ENCODE results near the gene ST6GALNAC2. TPM values are rescaled to one million over a fixed set of nuclear protein-coding genes. Genes with fewer than 3 reads are reported as not detected.
"Not testable (repeated sequence)": the region's sequence is repeated elsewhere in the genome, so short reads cannot be mapped to it uniquely, and the experiment has no call there.

The ST6GALNAC2 gene
- polyA plus RNA-seq, 1 donor = 3.9 TPM

- not testable (repeated sequence) for H3K9me3 ChIP-seq (ENCODE audit: control insufficient read depth, low read depth, low read length); H3K4me3 ChIP-seq (ENCODE audit: low read length); H3K27me3 ChIP-seq (ENCODE audit: control insufficient read depth, insufficient read depth, low read length); DNase-seq; H3K27ac ChIP-seq (ENCODE audit: low read length)
- H3K36me3 ChIP-seq (ENCODE audit: control insufficient read depth, insufficient read depth, low read length) = peaks cover 43% of the 10 kb centered on the region
- 100% methylated on average over 1 of the region's 2 CpGs for WGBS (ENCODE audit: insufficient coverage, low lambda C conversion rate)
- H3K4me1 ChIP-seq (ENCODE audit: control insufficient read depth, insufficient read depth, low read length) = peaks cover 27% of the 10 kb centered on the region
Observed at GRCh38 chr17:76563359-76563758, 22.3 kb downstream of the ST6GALNAC2 start.

DNA sequence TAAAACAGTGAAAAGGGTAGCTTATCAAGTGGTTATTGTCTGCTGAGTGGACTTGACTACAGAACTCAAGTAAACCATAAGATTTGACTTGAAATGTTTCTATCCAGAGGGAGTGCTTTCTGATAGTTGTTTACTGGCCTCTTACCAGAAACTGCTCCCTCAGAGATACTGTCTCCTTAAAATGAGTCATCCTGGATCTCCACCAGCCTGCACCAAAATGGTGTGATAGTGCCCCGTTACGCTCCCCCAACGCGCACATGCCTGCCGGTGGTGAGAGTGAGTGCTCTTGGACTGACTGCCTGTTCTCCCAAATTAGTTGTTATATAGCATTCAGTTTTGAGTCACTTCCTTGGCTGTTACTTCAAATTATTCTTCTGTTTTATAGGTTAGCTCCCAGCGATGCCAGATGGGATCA is 22.9 kb downstream of the ST6GALNAC2 start:
- H3K36me3 ChIP-seq (ENCODE audit: control insufficient read depth, insufficient read depth, low read length) = peaks cover 43% of the 10 kb centered on the region
- no peaks in the 10 kb centered on the region for H3K9me3 ChIP-seq (ENCODE audit: control insufficient read depth, low read depth, low read length)
- no peak overlapping the region for H3K27ac ChIP-seq (ENCODE audit: low read length)
- H3K27me3 ChIP-seq (ENCODE audit: control insufficient read depth, insufficient read depth, low read length) = no peaks in the 10 kb centered on the region
- no peak for DNase-seq
- no peak overlapping the region for H3K4me3 ChIP-seq (ENCODE audit: low read length)
- no CpG with 5 or more reads among the region's 6 CpGs for WGBS (ENCODE audit: insufficient coverage, low lambda C conversion rate)
- peaks cover 21% of the 10 kb centered on the region for H3K4me1 ChIP-seq (ENCODE audit: control insufficient read depth, insufficient read depth, low read length)

DNA sequence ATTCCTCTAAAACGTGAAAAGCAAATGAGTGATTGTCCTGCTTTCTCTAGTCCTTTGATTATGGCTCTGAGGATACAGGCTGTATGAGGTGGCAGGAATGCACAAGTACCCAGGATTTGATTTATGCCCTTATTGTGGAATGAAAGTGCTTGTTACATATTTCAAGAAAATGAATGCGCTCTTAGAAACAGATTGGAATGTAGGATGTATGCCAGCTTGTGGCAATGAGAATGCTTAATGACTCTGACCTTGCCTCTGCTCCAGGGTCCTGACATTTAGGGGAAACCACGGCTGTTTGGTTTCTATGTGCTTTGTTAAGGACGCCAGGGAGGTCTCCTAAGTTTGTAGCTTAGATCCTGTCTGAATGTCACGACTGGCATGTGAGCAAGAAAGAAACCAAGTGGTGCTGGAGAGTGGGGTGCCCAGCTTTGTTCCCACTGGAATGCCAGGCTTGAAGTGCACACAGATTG is 23.8 kb downstream of the ST6GALNAC2 start:
- 70% methylated on average over 2 of the region's 5 CpGs for WGBS (ENCODE audit: insufficient coverage, low lambda C conversion rate)
- no peak for DNase-seq
- Histone ChIP-seq H3K9me3 (ENCODE audit: control insufficient read depth, low read depth, low read length) (no peaks in the 10 kb centered on the region), H3K36me3 (ENCODE audit: control insufficient read depth, insufficient read depth, low read length) (peaks cover 41% of the 10 kb centered on the region), H3K4me3 (ENCODE audit: low read length) (no peak overlapping the region), H3K4me1 (ENCODE audit: control insufficient read depth, insufficient read depth, low read length) (peaks cover 14% of the 10 kb centered on the region), H3K27me3 (ENCODE audit: control insufficient read depth, insufficient read depth, low read length) (no peaks in the 10 kb centered on the region), H3K27ac (ENCODE audit: low read length) (no peak overlapping the region)

DNA sequence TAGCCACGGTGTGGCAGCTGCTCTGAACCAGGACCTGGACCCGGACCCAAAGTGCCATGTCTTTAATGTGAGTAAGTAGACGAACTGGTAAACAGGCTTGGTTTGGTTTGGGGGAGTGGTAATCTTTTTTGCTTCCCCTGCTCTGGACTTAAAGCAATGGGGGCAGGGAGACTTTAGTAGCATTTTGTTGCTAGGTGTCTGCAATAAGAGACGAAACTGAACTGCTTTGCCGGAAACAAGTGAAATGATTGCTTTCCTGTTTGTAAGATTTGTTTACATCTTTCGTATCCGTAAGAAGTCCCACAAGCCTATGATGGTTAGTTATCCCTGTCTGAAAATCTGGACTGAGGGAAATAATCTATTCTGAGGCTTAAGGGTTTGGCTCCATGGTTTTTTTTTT is 24.3 kb downstream of the ST6GALNAC2 start:
- Histone ChIP-seq H3K27me3 (ENCODE audit: control insufficient read depth, insufficient read depth, low read length) (no peaks in the 10 kb centered on the region), H3K9me3 (ENCODE audit: control insufficient read depth, low read depth, low read length) (no peaks in the 10 kb centered on the region), H3K4me1 (ENCODE audit: control insufficient read depth, insufficient read depth, low read length) (peaks cover 14% of the 10 kb centered on the region), H3K4me3 (ENCODE audit: low read length) (no peak overlapping the region), H3K27ac (ENCODE audit: low read length) (no peak overlapping the region), H3K36me3 (ENCODE audit: control insufficient read depth, insufficient read depth, low read length) (peaks cover 38% of the 10 kb centered on the region)
- WGBS (ENCODE audit: insufficient coverage, low lambda C conversion rate) = 59% methylated on average over 3 of the region's 7 CpGs
- no peak for DNase-seq

- Histone ChIP-seq H3K27ac (ENCODE audit: low read length) (no peak overlapping the region), H3K4me3 (ENCODE audit: low read length) (no peak overlapping the region), H3K36me3 (ENCODE audit: control insufficient read depth, insufficient read depth, low read length) (peaks cover 34% of the 10 kb centered on the region), H3K4me1 (ENCODE audit: control insufficient read depth, insufficient read depth, low read length) (peaks cover 14% of the 10 kb centered on the region), H3K27me3 (ENCODE audit: control insufficient read depth, insufficient read depth, low read length) (no peaks in the 10 kb centered on the region), H3K9me3 (ENCODE audit: control insufficient read depth, low read depth, low read length) (no peaks in the 10 kb centered on the region)
- WGBS (ENCODE audit: insufficient coverage, low lambda C conversion rate) = no CpG with 5 or more reads among the region's 6 CpGs
- no peak for DNase-seq
Observed at GRCh38 chr17:76560877-76561221, 24.8 kb downstream of the ST6GALNAC2 start.

DNA sequence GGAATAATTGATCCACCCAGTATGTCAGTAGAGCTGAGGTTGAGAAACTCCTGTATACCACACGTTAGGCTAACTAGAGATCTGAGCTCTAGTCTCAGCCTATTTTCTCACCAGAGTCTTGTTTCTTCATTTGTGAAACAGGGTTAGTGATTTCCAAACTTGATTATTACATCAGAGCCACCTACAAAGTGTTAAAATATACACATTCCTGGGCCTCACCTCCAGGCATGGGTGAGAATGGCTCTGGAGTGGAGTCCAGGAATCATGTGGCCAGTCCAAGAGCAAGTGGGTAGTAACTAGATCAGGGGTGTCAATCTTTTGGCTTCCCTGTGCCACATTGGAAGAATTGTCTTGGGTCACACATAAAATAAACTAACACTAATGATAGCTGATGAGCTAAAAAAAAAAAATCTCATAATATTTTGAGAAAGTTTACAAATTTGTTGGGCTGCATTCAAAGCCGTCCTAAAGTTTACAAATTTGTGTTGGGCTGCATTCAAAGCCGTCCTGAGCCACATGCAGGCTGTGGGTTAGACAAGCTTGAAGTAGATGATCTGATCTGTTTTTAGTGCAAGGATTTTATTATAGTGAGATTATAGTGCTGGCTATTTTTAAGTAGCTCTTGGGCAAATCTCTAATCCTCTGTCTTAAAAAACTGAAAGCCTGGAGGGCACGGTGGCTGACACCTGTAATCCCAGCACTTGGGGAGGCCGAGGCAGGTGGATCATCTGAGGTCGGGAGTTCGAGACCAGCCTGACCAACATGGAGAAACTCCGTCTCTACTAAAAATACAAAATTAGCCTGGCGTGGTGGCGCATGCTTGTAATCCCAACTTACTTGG is 25.4 kb downstream of the ST6GALNAC2 start:
- Histone ChIP-seq H3K36me3 (ENCODE audit: control insufficient read depth, insufficient read depth, low read length) (peaks cover 28% of the 10 kb centered on the region), H3K27me3 (ENCODE audit: control insufficient read depth, insufficient read depth, low read length) (no peaks in the 10 kb centered on the region), H3K9me3 (ENCODE audit: control insufficient read depth, low read depth, low read length) (no peaks in the 10 kb centered on the region), H3K27ac (ENCODE audit: low read length) (no peak overlapping the region), H3K4me1 (ENCODE audit: control insufficient read depth, insufficient read depth, low read length) (peaks cover 14% of the 10 kb centered on the region), H3K4me3 (ENCODE audit: low read length) (no peak overlapping the region)
- DNase-seq = no peak
- whole genome bisulfite sequencing (ENCODE audit: insufficient coverage, low lambda C conversion rate) = no CpG with 5 or more reads among the region's 10 CpGs

- H3K9me3 ChIP-seq (ENCODE audit: control insufficient read depth, low read depth, low read length); H3K27ac ChIP-seq (ENCODE audit: low read length); DNase-seq; H3K4me3 ChIP-seq (ENCODE audit: low read length); H3K27me3 ChIP-seq (ENCODE audit: control insufficient read depth, insufficient read depth, low read length): not testable (repeated sequence)
- peaks cover 23% of the 10 kb centered on the region for H3K36me3 ChIP-seq (ENCODE audit: control insufficient read depth, insufficient read depth, low read length)
- H3K4me1 ChIP-seq (ENCODE audit: control insufficient read depth, insufficient read depth, low read length) = peaks cover 14% of the 10 kb centered on the region
- WGBS (ENCODE audit: insufficient coverage, low lambda C conversion rate) = no CpG with 5 or more reads among the region's 7 CpGs
Observed at GRCh38 chr17:76559460-76559859, 26.2 kb downstream of the ST6GALNAC2 start.

- WGBS (ENCODE audit: insufficient coverage, low lambda C conversion rate) = no CpG with 5 or more reads among the region's 14 CpGs
- Histone ChIP-seq H3K4me3 (ENCODE audit: low read length) (peak overlapping the region; percentile 70), H3K27me3 (ENCODE audit: control insufficient read depth, insufficient read depth, low read length) (no peaks in the 10 kb centered on the region), H3K36me3 (ENCODE audit: control insufficient read depth, insufficient read depth, low read length) (peaks cover 23% of the 10 kb centered on the region), H3K4me1 (ENCODE audit: control insufficient read depth, insufficient read depth, low read length) (peaks cover 14% of the 10 kb centered on the region), H3K27ac (ENCODE audit: low read length) (peak overlapping the region; percentile 30), H3K9me3 (ENCODE audit: control insufficient read depth, low read depth, low read length) (no peaks in the 10 kb centered on the region)
- DNase-seq = peak in 1 of 2 donors; percentile 46
Observed at GRCh38 chr17:76558198-76559095, 27.2 kb downstream of the ST6GALNAC2 start.

GRCh38 chr17:76557368-76558197 is 28.1 kb downstream of the ST6GALNAC2 start:
- H3K27me3 ChIP-seq (ENCODE audit: control insufficient read depth, insufficient read depth, low read length) = no peaks in the 10 kb centered on the region
- H3K4me1 ChIP-seq (ENCODE audit: control insufficient read depth, insufficient read depth, low read length) = peaks cover 14% of the 10 kb centered on the region
- peak overlapping the region; percentile 70 for H3K4me3 ChIP-seq (ENCODE audit: low read length)
- peak overlapping the region; percentile 73 for H3K27ac ChIP-seq (ENCODE audit: low read length)
- H3K9me3 ChIP-seq (ENCODE audit: control insufficient read depth, low read depth, low read length) = no peaks in the 10 kb centered on the region
- peak; percentile 95 for DNase-seq
- no CpG with 5 or more reads among the region's 55 CpGs for whole genome bisulfite sequencing (ENCODE audit: insufficient coverage, low lambda C conversion rate)
- H3K36me3 ChIP-seq (ENCODE audit: control insufficient read depth, insufficient read depth, low read length) = peaks cover 19% of the 10 kb centered on the region

Measured in large intestine (tissue), 3 donors.